Large intestine (tissue), 3 donors: ENCODE results near the gene CA10. TPM values are rescaled to one million over a fixed set of nuclear protein-coding genes. Genes with fewer than 3 reads are reported as not detected.

Experiments used
- DNase-seq, 2 donors: peaks; one replicate each; pipeline versions ENCODE4 v3.0.0 to v3.0.0-alpha.2; 2013
- H3K27ac ChIP-seq: one replicate; pipeline ENCODE4 v1.5.1; 2013; ENCODE audit warnings: low read length
- H3K27me3 ChIP-seq: 2 replicates; pipeline ENCODE4 v1.6.1; 2013; ENCODE audit warnings: low read length; ENCODE audit not compliant: control insufficient read depth, insufficient read depth
- H3K36me3 ChIP-seq: 2 replicates; pipeline ENCODE4 v1.6.1; 2013; ENCODE audit warnings: low read length; ENCODE audit not compliant: control insufficient read depth, insufficient read depth
- H3K4me1 ChIP-seq: one replicate; pipeline ENCODE4 v1.6.1; 2013; ENCODE audit warnings: low read length; ENCODE audit not compliant: control insufficient read depth, insufficient read depth
- H3K4me3 ChIP-seq: one replicate; pipeline ENCODE4 v1.5.1; 2013; ENCODE audit warnings: low read length
- H3K9me3 ChIP-seq: one replicate; pipeline ENCODE4 v1.6.1; 2013; ENCODE audit warnings: mild to moderate bottlenecking, low read depth, low read length, moderate library complexity; ENCODE audit not compliant: control insufficient read depth
- WGBS: methylation state at CpG from one replicate; pipeline ENCODE4 v1.1.5; 2013; ENCODE audit warnings: low lambda C conversion rate; ENCODE audit not compliant: insufficient coverage; 5-methylcytosine and 5-hydroxymethylcytosine counted together
- polyA plus RNA-seq: library from polyadenylated mRNA; unstranded; fragments of 120-200 nt; gene quantifications from one replicate; pipeline ENCODE4 v1.2.1, GENCODE V29; 2013

CA10 gene
- polyA plus RNA-seq, 1 donor: 1.2 TPM

GRCh38 chr17:52049051-52049450 lies 109.5 kb downstream of the CA10 start:
- no peak overlapping the region for H3K4me3 ChIP-seq
- WGBS: no CpG with 5 or more reads among the region's 3 CpGs
- H3K9me3 ChIP-seq: no peaks in the 10 kb centered on the region
- DNase-seq: no peak
- H3K27me3 ChIP-seq: no peaks in the 10 kb centered on the region
- no peaks in the 10 kb centered on the region for H3K36me3 ChIP-seq
- H3K27ac ChIP-seq: no peak overlapping the region
- H3K4me1 ChIP-seq: no peaks in the 10 kb centered on the region

- WGBS: 80% methylated on average over 1 of the region's 5 CpGs
- no peaks in the 10 kb centered on the region for H3K4me1 ChIP-seq
- DNase-seq: no peak
- H3K4me3 ChIP-seq: no peak overlapping the region
- H3K9me3 ChIP-seq: no peaks in the 10 kb centered on the region
- H3K27me3 ChIP-seq: no peaks in the 10 kb centered on the region
- H3K36me3 ChIP-seq: no peaks in the 10 kb centered on the region
- H3K27ac ChIP-seq: no peak overlapping the region
These were observed 110.2 kb downstream of the CA10 start for GRCh38 chr17:52048137-52048898.

- no peaks in the 10 kb centered on the region for H3K36me3 ChIP-seq
- no peak for DNase-seq
- H3K27me3 ChIP-seq: no peaks in the 10 kb centered on the region
- no peaks in the 10 kb centered on the region for H3K9me3 ChIP-seq
- no peaks in the 10 kb centered on the region for H3K4me1 ChIP-seq
- no peak overlapping the region for H3K4me3 ChIP-seq
- H3K27ac ChIP-seq: no peak overlapping the region
These were observed 111.4 kb downstream of the CA10 start for GRCh38 chr17:52047086-52047485.

- Histone ChIP-seq H3K27ac (no peak overlapping the region), H3K36me3 (no peaks in the 10 kb centered on the region), H3K4me1 (no peaks in the 10 kb centered on the region), H3K4me3 (no peak overlapping the region), H3K9me3 (no peaks in the 10 kb centered on the region), H3K27me3 (no peaks in the 10 kb centered on the region)
- WGBS: no CpG with 5 or more reads among the region's 1 CpG
- no peak for DNase-seq
These were observed 117.3 kb downstream of the CA10 start for GRCh38 chr17:52041123-52041617.

GRCh38 chr17:52036416-52036815 lies 122.1 kb downstream of the CA10 start:
- Histone ChIP-seq H3K27me3 (no peaks in the 10 kb centered on the region), H3K27ac (no peak overlapping the region), H3K9me3 (no peaks in the 10 kb centered on the region), H3K36me3 (no peaks in the 10 kb centered on the region), H3K4me3 (no peak overlapping the region), H3K4me1 (no peaks in the 10 kb centered on the region)
- no peak for DNase-seq

GRCh38 chr17:52035336-52035915 lies 123.1 kb downstream of the CA10 start:
- no peaks in the 10 kb centered on the region for H3K4me1 ChIP-seq
- WGBS: no CpG with 5 or more reads among the region's 6 CpGs
- DNase-seq: no peak
- no peak overlapping the region for H3K27ac ChIP-seq
- no peaks in the 10 kb centered on the region for H3K27me3 ChIP-seq
- H3K36me3 ChIP-seq: no peaks in the 10 kb centered on the region
- no peaks in the 10 kb centered on the region for H3K9me3 ChIP-seq
- H3K4me3 ChIP-seq: no peak overlapping the region

GRCh38 chr17:52032454-52032853 lies 126.1 kb downstream of the CA10 start:
- Histone ChIP-seq H3K27ac (no peak overlapping the region), H3K4me3 (no peak overlapping the region), H3K9me3 (no peaks in the 10 kb centered on the region), H3K36me3 (no peaks in the 10 kb centered on the region), H3K27me3 (no peaks in the 10 kb centered on the region), H3K4me1 (no peaks in the 10 kb centered on the region)
- no peak for DNase-seq
- WGBS: 57% methylated on average over 1 of the region's 3 CpGs

GRCh38 chr17:52030052-52030451 lies 128.5 kb downstream of the CA10 start:
- WGBS: no CpG with 5 or more reads among the region's 3 CpGs
- no peaks in the 10 kb centered on the region for H3K36me3 ChIP-seq
- DNase-seq: no peak
- no peak overlapping the region for H3K27ac ChIP-seq
- no peaks in the 10 kb centered on the region for H3K9me3 ChIP-seq
- H3K4me3 ChIP-seq: no peak overlapping the region
- no peaks in the 10 kb centered on the region for H3K27me3 ChIP-seq
- no peaks in the 10 kb centered on the region for H3K4me1 ChIP-seq

GRCh38 chr17:52027620-52028295 lies 130.8 kb downstream of the CA10 start:
- no peaks in the 10 kb centered on the region for H3K9me3 ChIP-seq
- no peak overlapping the region for H3K27ac ChIP-seq
- no peak overlapping the region for H3K4me3 ChIP-seq
- no peaks in the 10 kb centered on the region for H3K36me3 ChIP-seq
- H3K4me1 ChIP-seq: no peaks in the 10 kb centered on the region
- no peaks in the 10 kb centered on the region for H3K27me3 ChIP-seq
- no peak for DNase-seq

- Histone ChIP-seq H3K9me3 (no peaks in the 10 kb centered on the region), H3K4me3 (no peak overlapping the region), H3K27me3 (no peaks in the 10 kb centered on the region), H3K36me3 (no peaks in the 10 kb centered on the region), H3K4me1 (no peaks in the 10 kb centered on the region), H3K27ac (no peak overlapping the region)
- DNase-seq: no peak
- WGBS: no CpG with 5 or more reads among the region's 2 CpGs
These were observed 131.4 kb downstream of the CA10 start for GRCh38 chr17:52027081-52027480.
